Thyroid gland (tissue), 4 donors: ENCODE measurements around the gene PARP9.

Source experiments
- POLR2A ChIP-seq, 2 donors: fragments of 450-650 bp; IDR thresholded peaks; one replicate each; pipeline ENCODE4 v1.6.1; 2017; ENCODE audit warnings: antibody characterized with exemption in 2 of 2, mild to moderate bottlenecking in 2 of 2, moderate library complexity in 1 of 2
- TF ChIP-seq, protein P1 (sequence below), 6 experiments: fragments of 200-600 bp in 3 of 6; fragments of 450-650 bp in 3 of 6; sonication (generic) in 3 of 6; IDR thresholded peaks; one replicate each; pipeline ENCODE4 v1.5.1; 2016 to 2019; ENCODE audit warnings: antibody characterized with exemption in 6 of 6, mild to moderate bottlenecking in 2 of 6, inconsistent platforms in 1 of 6, moderate library complexity in 1 of 6

- TF ChIP-seq POLR2A (IDR thresholded peaks at IDR 0.05), result no peak
- TF ChIP-seq, protein P1, sequence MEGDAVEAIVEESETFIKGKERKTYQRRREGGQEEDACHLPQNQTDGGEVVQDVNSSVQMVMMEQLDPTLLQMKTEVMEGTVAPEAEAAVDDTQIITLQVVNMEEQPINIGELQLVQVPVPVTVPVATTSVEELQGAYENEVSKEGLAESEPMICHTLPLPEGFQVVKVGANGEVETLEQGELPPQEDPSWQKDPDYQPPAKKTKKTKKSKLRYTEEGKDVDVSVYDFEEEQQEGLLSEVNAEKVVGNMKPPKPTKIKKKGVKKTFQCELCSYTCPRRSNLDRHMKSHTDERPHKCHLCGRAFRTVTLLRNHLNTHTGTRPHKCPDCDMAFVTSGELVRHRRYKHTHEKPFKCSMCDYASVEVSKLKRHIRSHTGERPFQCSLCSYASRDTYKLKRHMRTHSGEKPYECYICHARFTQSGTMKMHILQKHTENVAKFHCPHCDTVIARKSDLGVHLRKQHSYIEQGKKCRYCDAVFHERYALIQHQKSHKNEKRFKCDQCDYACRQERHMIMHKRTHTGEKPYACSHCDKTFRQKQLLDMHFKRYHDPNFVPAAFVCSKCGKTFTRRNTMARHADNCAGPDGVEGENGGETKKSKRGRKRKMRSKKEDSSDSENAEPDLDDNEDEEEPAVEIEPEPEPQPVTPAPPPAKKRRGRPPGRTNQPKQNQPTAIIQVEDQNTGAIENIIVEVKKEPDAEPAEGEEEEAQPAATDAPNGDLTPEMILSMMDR (IDR thresholded peaks at IDR 0.05), result no peak
Measured at GRCh38 chr3:122481390-122481789, 82.7 kb downstream of the PARP9 start.
